GM19240 (cell line): ENCODE data around the gene PAX9.

Source experiments
- DNase-seq: peaks from one replicate; pipeline ENCODE4 v3.0.0; 2011; ENCODE audit warnings: low spot score; ENCODE audit not compliant: insufficient read length

The PAX9 gene

DNA sequence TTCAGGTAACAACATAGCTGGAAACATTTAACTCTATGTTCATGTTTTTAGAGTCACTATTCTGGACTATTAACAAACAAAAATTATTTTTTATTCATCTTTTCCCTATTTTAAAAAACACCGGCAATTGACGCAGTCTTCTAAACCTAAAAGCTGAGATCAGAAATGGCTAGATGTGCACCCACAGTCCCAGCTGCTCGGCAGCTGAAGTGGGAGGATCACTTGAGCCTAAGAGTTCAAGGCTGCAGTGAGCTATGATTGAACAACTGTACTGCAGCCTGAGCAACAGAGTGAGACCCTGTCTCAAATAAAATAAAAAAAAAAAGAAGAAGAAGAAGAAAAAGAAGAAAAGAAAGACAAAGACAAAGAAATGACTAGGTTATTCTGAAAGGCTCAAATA, 64.5 kb downstream of the PAX9 start:
- DNase-seq = no peak
